NB4 (cell line): ENCODE results near the gene USP54.
"Not testable (repeated sequence)": the region's sequence is repeated elsewhere in the genome, so short reads cannot be mapped to it uniquely, and the experiment has no call there.

Experiments used
- DNase-seq: peaks from one replicate; pipeline ENCODE4 v3.0.0; 2010; ENCODE audit warnings: low read depth
- H3K4me3 ChIP-seq: one replicate; pipeline ENCODE4 v1.5.1; 2011; ENCODE audit warnings: mild to moderate bottlenecking, low read depth, low read length, moderate library complexity
- CTCF ChIP-seq: IDR thresholded peaks from one replicate; pipeline ENCODE4 v1.5.1; 2012; ENCODE audit warnings: low read depth, low read length
- MYC ChIP-seq: IDR thresholded peaks from 2 replicates; pipeline ENCODE4 v1.6.1; 2011; ENCODE audit warnings: low read depth, low read length
- POLR2A ChIP-seq: IDR thresholded peaks from 2 replicates; pipeline ENCODE4 v1.6.1; 2011; ENCODE audit warnings: mild to moderate bottlenecking; ENCODE audit not compliant: insufficient read length; ENCODE audit errors: extremely low read depth
- TF ChIP-seq, protein P1 (sequence below): IDR thresholded peaks from 2 replicates; pipeline ENCODE4 v1.6.1; 2011; ENCODE audit warnings: low read depth, low read length

The USP54 gene

DNA sequence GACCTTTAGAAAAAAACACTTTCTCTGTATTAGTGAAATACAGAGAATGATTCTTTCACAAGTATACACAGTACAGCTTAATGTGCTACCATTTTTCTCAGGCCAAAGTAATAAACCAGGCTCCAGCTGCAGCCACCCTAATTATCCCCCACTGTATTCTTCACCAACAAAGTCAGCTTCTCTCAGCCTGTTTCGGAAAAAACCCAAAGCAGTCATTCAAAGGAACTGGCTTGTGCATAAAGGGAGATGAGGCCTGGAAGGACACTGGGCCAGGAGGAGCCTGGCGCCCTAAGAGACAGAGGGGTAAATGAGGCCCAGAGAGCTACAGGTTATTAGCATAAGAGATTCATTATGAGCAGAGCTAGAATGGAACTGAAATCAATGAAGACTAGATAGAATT, 9.2 kb downstream of the USP54 start:
- no peak for DNase-seq
- no peak for TF ChIP-seq MYC
- TF ChIP-seq CTCF = no peak
- no peak for TF ChIP-seq POLR2A
- TF ChIP-seq, protein P1, sequence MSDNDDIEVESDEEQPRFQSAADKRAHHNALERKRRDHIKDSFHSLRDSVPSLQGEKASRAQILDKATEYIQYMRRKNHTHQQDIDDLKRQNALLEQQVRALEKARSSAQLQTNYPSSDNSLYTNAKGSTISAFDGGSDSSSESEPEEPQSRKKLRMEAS = no peak
- no peak overlapping the region for H3K4me3 ChIP-seq

DNA sequence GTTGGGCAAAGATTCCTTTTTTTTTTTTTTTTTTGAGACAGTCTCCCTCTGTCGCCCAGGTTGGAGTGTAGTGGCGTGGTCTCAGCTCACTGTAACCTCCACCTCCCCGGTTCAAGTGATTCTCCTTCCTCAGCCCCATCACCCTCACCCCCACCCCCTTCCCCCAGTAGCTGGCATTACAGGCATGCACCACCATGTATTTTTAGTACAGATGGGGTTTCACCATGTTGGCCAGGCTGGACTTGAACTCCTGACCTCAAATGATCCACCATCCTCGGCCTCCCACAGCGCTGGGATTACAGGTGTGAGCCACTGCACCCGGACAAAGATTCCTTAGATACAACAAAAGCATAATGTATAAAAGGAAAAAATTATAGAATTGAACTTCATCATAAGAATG, 12.2 kb downstream of the USP54 start:
- H3K4me3 ChIP-seq, DNase-seq: not testable (repeated sequence)

DNA sequence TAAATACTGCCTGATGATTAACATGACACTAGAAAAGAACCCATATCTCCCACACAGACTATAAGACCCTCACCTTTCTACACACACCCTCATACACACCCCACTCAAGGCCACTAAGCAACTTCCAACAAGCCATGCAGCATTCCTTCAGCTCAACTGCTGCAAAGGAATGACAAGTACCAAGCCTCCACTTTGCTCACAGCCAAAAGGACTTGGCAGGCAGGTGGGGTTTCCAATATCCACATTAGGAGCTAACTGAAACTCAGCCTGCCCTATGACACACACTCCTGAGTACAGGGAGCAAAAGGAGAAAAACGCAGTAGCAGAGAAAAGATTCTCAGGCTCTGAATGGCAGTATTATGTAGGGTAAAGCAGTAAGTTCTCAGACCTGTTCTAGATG, 13.4 kb downstream of the USP54 start:
- no peak for DNase-seq
- no peak for TF ChIP-seq MYC
- H3K4me3 ChIP-seq = no peak overlapping the region

DNA sequence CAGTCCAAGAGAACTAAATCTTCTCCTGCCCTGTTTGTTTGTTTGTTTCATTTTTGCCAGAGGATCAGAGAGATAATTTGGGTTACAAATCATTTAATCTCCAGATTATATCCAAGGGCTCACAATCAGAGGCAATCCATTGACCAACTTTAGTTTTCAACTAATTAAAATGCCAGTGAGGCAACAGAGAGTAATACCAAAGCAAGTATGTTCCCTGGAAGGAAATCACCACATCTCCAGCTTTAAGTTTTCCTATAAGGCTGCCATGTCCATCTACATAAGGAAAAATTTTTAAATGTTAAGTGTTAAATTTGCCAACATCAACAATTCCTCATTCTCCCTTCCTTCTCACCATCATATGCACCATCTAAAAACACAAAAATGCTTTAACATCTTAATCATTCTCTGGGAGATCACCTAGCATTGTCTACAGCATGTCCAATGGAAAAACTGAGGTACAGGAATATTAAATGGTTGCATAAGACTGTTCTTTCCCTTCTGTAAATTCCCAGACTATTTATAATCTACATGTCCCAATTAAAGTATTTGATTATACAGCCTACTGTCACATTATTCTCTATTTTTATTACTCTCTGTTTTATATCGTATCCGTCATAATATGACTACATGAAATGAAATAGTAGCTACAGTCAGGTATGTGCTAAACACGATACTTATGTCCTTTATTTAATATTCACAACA, 14.1 kb downstream of the USP54 start:
- H3K4me3 ChIP-seq = no peak overlapping the region
- DNase-seq = no peak
- TF ChIP-seq, protein P1 = no peak
- TF ChIP-seq CTCF (no peak), MYC (no peak), POLR2A (no peak)

- no peak overlapping the region for H3K4me3 ChIP-seq
- DNase-seq = peak; percentile 31
- TF ChIP-seq MYC (no peak), CTCF (no peak), POLR2A (no peak)
- TF ChIP-seq, protein P1 = no peak
Observed at GRCh38 chr10:73576178-73576889, 14.8 kb downstream of the USP54 start.

GRCh38 chr10:73567025-73567424, 24.1 kb downstream of the USP54 start:
- not testable (repeated sequence) for DNase-seq, H3K4me3 ChIP-seq

- no peak overlapping the region for H3K4me3 ChIP-seq
- TF ChIP-seq, protein P1 = no peak
- DNase-seq = no peak
Observed at GRCh38 chr10:73561192-73561591, 29.9 kb downstream of the USP54 start.

DNA sequence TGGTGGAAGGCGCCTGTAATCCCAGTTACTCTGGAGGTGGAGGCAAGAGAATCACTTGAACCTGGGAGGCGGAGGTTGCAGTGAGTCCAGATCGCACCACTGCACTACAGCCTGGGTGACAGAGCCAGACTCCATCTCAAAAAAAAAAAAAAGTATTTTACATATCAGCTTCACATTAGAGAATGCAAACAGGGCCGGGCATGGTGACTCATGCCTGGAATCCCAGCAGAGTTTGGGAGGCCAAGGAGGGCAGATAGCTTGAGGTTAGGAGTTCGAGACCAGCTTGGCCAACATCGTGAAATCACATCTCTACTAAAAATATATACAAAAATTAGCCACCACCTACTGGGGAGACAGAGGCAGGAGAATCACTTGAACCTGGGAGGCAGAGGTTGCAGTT, 31.6 kb downstream of the USP54 start:
- H3K4me3 ChIP-seq = no peak overlapping the region
- DNase-seq = no peak
- no peak for TF ChIP-seq POLR2A
- TF ChIP-seq MYC = no peak
- TF ChIP-seq CTCF = no peak
- TF ChIP-seq, protein P1 = no peak
